Measurements from ENCODE around the gene CCDC170. TPM values are rescaled to one million over a fixed set of nuclear protein-coding genes. Genes with fewer than 3 reads are reported as not detected.

CCDC170 gene
- total and polyA plus RNA-seq, 9 of the 15 experiments (the other 6 are each of a cell fraction or from before 2014, with no cell fraction given), result 0.01 to 0.18 (median 0.05) TPM; not detected in 6

DNA sequence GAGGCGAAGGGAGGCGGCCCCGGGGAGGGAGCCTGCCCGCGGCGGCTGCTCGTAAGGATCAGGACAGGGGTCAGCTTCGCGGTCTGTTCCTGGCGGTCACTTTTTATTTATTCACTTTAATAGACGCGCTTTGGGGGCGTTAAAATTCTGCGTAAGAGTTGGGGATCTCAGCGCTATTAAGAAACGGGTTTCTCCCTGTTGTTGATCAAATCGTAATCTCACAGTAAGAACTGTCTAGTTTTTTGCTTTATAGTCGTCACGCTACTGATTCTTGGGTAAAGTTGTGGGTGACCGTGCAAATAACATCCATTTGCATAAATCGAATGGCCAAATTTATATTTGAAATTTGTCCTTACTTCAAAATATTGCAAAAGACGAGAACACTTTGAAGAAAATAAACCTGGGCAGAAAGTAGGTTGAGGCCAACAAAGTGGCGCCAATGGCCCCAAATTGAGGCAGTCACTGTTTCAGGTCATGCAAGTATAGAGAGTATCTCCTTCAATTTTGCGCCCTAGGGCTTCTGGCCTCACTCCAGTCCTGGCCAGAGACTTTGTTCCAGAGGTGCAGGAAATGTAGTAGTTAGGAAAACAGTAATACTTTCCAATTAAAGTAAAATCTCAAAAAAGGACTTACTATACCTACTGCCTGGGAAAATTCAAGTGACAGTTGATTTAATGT lies 40.9 kb upstream of the CCDC170 start (continued):
- TF ChIP-seq, protein P1, sequence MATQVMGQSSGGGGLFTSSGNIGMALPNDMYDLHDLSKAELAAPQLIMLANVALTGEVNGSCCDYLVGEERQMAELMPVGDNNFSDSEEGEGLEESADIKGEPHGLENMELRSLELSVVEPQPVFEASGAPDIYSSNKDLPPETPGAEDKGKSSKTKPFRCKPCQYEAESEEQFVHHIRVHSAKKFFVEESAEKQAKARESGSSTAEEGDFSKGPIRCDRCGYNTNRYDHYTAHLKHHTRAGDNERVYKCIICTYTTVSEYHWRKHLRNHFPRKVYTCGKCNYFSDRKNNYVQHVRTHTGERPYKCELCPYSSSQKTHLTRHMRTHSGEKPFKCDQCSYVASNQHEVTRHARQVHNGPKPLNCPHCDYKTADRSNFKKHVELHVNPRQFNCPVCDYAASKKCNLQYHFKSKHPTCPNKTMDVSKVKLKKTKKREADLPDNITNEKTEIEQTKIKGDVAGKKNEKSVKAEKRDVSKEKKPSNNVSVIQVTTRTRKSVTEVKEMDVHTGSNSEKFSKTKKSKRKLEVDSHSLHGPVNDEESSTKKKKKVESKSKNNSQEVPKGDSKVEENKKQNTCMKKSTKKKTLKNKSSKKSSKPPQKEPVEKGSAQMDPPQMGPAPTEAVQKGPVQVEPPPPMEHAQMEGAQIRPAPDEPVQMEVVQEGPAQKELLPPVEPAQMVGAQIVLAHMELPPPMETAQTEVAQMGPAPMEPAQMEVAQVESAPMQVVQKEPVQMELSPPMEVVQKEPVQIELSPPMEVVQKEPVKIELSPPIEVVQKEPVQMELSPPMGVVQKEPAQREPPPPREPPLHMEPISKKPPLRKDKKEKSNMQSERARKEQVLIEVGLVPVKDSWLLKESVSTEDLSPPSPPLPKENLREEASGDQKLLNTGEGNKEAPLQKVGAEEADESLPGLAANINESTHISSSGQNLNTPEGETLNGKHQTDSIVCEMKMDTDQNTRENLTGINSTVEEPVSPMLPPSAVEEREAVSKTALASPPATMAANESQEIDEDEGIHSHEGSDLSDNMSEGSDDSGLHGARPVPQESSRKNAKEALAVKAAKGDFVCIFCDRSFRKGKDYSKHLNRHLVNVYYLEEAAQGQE (IDR thresholded peaks at IDR 0.05; ENCODE audit: borderline replicate concordance), result no peak
- TF ChIP-seq, protein P1 (CRISPR knock-in tag; IDR thresholded peaks at IDR 0.05; ENCODE audit: low read depth), result 0 out of 2 replicates have a peak, but pooled peaks have one; percentile 8
- TF ChIP-seq UBTF (IDR thresholded peaks at IDR 0.05; ENCODE audit: borderline replicate concordance in 1 of 2, low read depth in 2 of 2, low read length in 2 of 2), result peak in 1 of 2 experiments; percentile 74; a peak in 2 of 4 replicates
- TF ChIP-seq NCOA1 (IDR thresholded peaks at IDR 0.05; ENCODE audit: low read depth), result no peak
- TF ChIP-seq ZNF57 (CRISPR knock-in tag; IDR thresholded peaks at IDR 0.05), result no peak
- TF ChIP-seq, protein P2, sequence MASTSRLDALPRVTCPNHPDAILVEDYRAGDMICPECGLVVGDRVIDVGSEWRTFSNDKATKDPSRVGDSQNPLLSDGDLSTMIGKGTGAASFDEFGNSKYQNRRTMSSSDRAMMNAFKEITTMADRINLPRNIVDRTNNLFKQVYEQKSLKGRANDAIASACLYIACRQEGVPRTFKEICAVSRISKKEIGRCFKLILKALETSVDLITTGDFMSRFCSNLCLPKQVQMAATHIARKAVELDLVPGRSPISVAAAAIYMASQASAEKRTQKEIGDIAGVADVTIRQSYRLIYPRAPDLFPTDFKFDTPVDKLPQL (IDR thresholded peaks at IDR 0.05; ENCODE audit: extremely low read depth, insufficient read length), result no peak
- TF ChIP-seq HDAC2 (IDR thresholded peaks at IDR 0.05), result no peak
- no peak for TF ChIP-seq ZNF589 (CRISPR knock-in tag; IDR thresholded peaks at IDR 0.05; ENCODE audit: low read depth)
- no peak for TF ChIP-seq TCF7 (IDR thresholded peaks at IDR 0.05; ENCODE audit: borderline replicate concordance)
- TF ChIP-seq ZNF644 (tag; IDR thresholded peaks at IDR 0.05; ENCODE audit: low read depth), result no peak
- no peak for TF ChIP-seq KLF13 (tag; IDR thresholded peaks at IDR 0.05; ENCODE audit: borderline replicate concordance, low read depth)
- TF ChIP-seq MITF (IDR thresholded peaks at IDR 0.05), result no peak
- TF ChIP-seq DDX20 (tag; IDR thresholded peaks at IDR 0.05; ENCODE audit: low read depth), result no peak
